Body of pancreas (tissue), 4 donors: ENCODE data around the gene GAREM1.

Source experiments
- POLR2A ChIP-seq, 3 donors: fragments of 450-650 bp; IDR thresholded peaks; one replicate each; pipeline ENCODE4 v1.6.1; 2016; ENCODE audit warnings: antibody characterized with exemption in 3 of 3, mild to moderate bottlenecking in 2 of 3
- TF ChIP-seq, protein P1 (sequence below), 7 experiments: fragments of 450-650 bp in 4 of 7; fragments of 200-600 bp in 3 of 7; sonication (generic) in 3 of 7; IDR thresholded peaks; one replicate each; pipeline ENCODE4 v1.5.1; 2016 to 2019; ENCODE audit warnings: antibody characterized with exemption in 7 of 7

DNA sequence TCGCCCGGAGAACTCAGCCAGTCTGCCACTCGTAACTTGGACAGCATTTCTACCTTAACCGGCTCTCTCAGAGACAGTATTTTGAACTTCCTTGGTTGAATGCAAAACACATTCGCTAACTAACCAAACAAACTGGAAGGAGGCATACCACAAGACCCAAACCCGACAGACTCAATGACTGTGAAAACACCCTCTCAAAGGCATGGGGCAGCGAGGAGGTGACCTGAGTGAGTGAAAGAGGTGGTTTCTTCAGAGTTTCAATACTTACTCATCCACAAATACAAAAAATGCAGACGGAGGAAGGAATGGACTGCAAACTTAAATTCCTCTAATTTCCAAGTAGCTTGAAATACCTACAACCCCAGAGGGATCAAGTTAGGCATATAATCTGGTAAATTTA lies 132.9 kb downstream of the GAREM1 start:
- TF ChIP-seq, protein P1, sequence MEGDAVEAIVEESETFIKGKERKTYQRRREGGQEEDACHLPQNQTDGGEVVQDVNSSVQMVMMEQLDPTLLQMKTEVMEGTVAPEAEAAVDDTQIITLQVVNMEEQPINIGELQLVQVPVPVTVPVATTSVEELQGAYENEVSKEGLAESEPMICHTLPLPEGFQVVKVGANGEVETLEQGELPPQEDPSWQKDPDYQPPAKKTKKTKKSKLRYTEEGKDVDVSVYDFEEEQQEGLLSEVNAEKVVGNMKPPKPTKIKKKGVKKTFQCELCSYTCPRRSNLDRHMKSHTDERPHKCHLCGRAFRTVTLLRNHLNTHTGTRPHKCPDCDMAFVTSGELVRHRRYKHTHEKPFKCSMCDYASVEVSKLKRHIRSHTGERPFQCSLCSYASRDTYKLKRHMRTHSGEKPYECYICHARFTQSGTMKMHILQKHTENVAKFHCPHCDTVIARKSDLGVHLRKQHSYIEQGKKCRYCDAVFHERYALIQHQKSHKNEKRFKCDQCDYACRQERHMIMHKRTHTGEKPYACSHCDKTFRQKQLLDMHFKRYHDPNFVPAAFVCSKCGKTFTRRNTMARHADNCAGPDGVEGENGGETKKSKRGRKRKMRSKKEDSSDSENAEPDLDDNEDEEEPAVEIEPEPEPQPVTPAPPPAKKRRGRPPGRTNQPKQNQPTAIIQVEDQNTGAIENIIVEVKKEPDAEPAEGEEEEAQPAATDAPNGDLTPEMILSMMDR (IDR thresholded peaks at IDR 0.05): no peak
- TF ChIP-seq POLR2A (IDR thresholded peaks at IDR 0.05): no peak
